NT2/D1 (cell line): ENCODE measurements around the gene PTPN14.

ENCODE experiments used
- DNase-seq: peaks from one replicate; pipeline ENCODE4 v3.0.0-alpha.2; 2011; ENCODE audit warnings: low read depth, low spot score
- H3K27me3 ChIP-seq: 2 replicates; pipeline ENCODE4 v1.6.0; 2011; ENCODE audit warnings: mild to moderate bottlenecking; ENCODE audit not compliant: insufficient read length, insufficient read depth
- H3K36me3 ChIP-seq: 2 replicates; pipeline ENCODE4 v1.6.1; 2011; ENCODE audit warnings: mild to moderate bottlenecking, low read length, mixed read lengths; ENCODE audit not compliant: insufficient read depth, insufficient read length
- H3K4me1 ChIP-seq: 2 replicates; pipeline ENCODE4 v1.5.1; 2011; ENCODE audit not compliant: insufficient read depth, insufficient read length
- H3K4me3 ChIP-seq: 2 replicates; pipeline ENCODE4 v1.5.1; 2011; ENCODE audit warnings: low read depth; ENCODE audit not compliant: insufficient read length
- H3K9ac ChIP-seq: 2 replicates; pipeline ENCODE4 v1.6.0; 2011; ENCODE audit warnings: low read depth; ENCODE audit not compliant: insufficient read length
- H3K9me3 ChIP-seq: 2 replicates; pipeline ENCODE4 v1.5.1; 2011; ENCODE audit warnings: mild to moderate bottlenecking, low read length; ENCODE audit not compliant: insufficient read depth
- SUZ12 ChIP-seq: IDR thresholded peaks from 2 replicates; pipeline ENCODE4 v1.6.1; 2011; ENCODE audit not compliant: insufficient read length, insufficient read depth; ENCODE audit errors: extremely low read depth
- YY1 ChIP-seq: IDR thresholded peaks from 2 replicates; pipeline ENCODE4 v1.6.1; 2011; ENCODE audit not compliant: insufficient read length, insufficient read depth
- ZNF274 ChIP-seq: IDR thresholded peaks from 2 replicates; pipeline ENCODE4 v1.6.1; 2011; ENCODE audit warnings: mild to moderate bottlenecking, low read depth, low read length

PTPN14 gene

DNA sequence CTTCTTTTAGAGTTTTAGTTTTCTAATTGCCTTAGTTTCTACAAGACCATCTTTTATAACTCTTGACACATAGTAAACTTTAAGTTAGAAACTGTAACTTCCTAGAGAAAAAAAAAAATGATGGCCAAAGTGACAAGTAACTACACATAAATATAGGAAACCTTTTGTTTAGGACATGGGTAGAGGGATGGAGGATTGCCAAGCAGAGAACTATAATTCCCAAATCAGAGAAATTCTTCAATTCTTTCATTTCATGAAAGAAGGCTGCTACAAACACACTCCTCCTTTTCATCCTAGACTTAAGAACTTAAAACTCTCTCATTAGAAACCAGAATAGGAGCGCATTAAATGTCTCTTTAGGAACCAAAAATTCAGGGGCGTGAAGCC, 125.0 kb downstream of the PTPN14 start:
- no peaks in the 10 kb centered on the region for H3K4me1 ChIP-seq
- no peaks in the 10 kb centered on the region for H3K27me3 ChIP-seq
- peaks cover 6% of the 10 kb centered on the region for H3K36me3 ChIP-seq
- no peak for DNase-seq
- no peaks in the 10 kb centered on the region for H3K9me3 ChIP-seq
- no peak overlapping the region for H3K9ac ChIP-seq
- H3K4me3 ChIP-seq = no peak overlapping the region
- TF ChIP-seq YY1 = no peak
- TF ChIP-seq ZNF274 = no peak
- TF ChIP-seq SUZ12 = no peak

DNA sequence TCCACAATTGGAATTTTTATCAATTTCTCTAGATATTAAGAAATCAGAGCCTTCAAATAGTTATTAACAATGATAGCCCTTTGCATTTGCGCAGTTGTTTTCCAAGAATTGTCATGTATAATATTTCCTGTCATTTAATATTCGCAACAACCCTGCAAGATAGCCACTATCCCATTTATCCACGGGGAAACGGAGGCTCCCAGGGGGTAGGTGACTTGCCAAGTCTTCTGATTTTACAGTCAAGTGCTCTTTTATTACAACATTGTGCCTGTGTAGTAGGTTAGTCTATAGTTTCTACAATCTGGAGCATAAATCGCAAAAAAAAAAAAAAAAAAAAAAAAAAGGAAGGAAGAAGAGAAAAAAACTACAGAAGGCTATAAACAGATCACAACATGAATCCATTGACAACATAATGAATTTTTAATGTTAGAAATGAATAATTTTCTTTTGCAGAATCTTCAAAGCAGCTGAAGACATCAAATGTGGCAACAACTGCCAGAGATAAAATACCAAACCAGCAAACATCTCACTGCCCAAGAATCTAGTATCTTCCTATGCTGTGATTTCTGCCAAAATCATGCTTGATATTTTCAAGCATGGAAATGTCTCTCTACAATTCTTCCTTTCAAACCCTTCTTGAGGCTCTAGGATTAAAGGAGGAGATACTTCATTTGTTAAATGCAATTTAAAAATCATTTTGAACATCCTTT, 125.5 kb downstream of the PTPN14 start:
- no peak overlapping the region for H3K9ac ChIP-seq
- no peaks in the 10 kb centered on the region for H3K9me3 ChIP-seq
- no peak overlapping the region for H3K4me3 ChIP-seq
- TF ChIP-seq YY1 (no peak), SUZ12 (no peak), ZNF274 (no peak)
- H3K4me1 ChIP-seq = no peaks in the 10 kb centered on the region
- DNase-seq = no peak
- H3K27me3 ChIP-seq = no peaks in the 10 kb centered on the region
- H3K36me3 ChIP-seq = peaks cover 6% of the 10 kb centered on the region

DNA sequence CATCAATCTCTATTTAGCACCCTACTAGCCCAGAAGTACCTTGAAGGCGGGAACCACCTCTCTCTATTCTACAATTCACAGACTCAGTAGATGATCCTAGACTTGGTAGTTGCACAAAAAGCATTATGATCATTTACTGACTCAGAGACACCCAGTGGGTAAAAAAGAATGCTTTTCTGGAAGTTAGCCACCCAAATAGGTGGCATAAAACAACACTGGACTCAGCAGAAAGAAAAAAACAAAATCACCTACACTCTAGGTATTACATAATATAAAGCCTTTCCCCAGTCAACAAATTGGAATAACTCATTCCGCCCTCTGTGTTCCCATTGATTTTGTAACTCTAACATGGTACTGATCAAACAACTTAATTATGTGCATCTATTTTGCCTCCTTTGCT, 126.3 kb downstream of the PTPN14 start:
- Histone ChIP-seq H3K9ac (no peak overlapping the region), H3K27me3 (no peaks in the 10 kb centered on the region), H3K9me3 (no peaks in the 10 kb centered on the region), H3K4me3 (no peak overlapping the region), H3K36me3 (peaks cover 5% of the 10 kb centered on the region), H3K4me1 (no peaks in the 10 kb centered on the region)
- no peak for DNase-seq
- TF ChIP-seq ZNF274 (no peak), YY1 (no peak), SUZ12 (no peak)

DNA sequence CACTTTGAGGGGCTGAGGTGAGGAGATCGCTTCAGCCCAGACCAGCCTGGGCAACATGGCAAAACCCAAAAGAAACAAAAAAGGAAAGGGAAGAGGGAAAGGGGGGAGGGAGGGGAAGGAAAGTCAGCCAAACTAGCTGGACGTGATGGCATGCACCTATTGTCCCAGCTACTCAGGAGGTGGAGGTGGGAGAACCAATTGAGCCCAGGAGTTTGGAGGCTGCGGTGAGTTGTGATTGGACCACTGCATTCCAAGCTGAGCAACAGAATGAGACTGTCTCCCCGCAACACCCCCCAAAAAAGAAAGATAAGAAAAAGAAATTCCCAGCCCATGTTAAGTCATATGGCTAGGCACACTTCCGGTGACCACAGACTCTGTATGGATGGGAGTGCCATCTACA, 128.4 kb downstream of the PTPN14 start:
- DNase-seq = no peak
- Histone ChIP-seq H3K4me1 (no peaks in the 10 kb centered on the region), H3K27me3 (no peaks in the 10 kb centered on the region), H3K9ac (no peak overlapping the region), H3K4me3 (no peak overlapping the region), H3K9me3 (no peaks in the 10 kb centered on the region), H3K36me3 (peaks cover 7% of the 10 kb centered on the region)
- TF ChIP-seq SUZ12 (no peak), ZNF274 (no peak), YY1 (no peak)

DNA sequence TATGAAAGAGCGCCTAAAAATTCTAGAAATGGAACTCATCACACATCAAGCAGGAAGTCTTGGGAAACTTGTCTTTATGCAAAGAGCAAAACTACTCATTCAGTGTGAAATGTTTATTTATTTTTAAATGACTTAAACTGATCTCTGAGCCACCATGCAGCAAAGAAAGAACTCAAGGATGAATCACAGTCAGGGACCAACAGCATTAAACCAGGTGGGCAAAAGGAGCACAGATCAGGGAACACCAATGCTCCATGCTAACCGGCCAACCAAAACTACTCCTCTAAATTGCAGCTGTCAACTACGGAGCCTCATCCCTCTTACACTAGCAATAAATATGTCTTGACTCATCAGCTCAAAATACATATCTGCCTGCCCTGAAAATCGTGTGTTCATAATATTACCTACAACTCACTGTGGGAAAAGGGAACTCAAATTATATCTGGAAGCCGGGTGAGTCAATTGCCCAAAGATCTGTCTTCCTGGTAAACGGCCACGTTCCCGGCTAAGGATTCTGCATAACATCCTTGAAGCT, 129.2 kb downstream of the PTPN14 start:
- Histone ChIP-seq H3K4me3 (no peak overlapping the region), H3K27me3 (no peaks in the 10 kb centered on the region), H3K9me3 (no peaks in the 10 kb centered on the region), H3K36me3 (peaks cover 11% of the 10 kb centered on the region), H3K4me1 (no peaks in the 10 kb centered on the region), H3K9ac (no peak overlapping the region)
- TF ChIP-seq ZNF274 (no peak), SUZ12 (no peak)
- no peak for DNase-seq

DNA sequence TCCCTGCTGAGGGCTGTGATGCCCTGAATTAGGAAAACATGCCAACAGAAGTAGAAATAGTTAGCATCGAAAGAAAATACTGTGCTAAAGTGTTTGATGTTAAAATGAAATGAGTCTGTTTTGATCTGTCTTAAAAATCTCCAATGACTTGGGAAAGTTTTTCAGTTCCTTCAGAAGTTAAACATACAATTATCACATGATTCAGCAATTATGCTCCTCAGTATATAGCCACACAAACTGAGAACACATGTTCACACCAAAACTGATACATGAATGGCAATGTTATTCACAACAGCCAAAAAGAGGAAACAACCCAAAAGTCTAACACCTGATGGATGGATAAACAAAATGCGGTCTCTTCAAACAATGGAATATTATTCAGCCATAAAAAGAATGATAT, 130.6 kb downstream of the PTPN14 start:
- H3K36me3 ChIP-seq = peaks cover 11% of the 10 kb centered on the region
- no peaks in the 10 kb centered on the region for H3K9me3 ChIP-seq
- DNase-seq = no peak
- H3K27me3 ChIP-seq = no peaks in the 10 kb centered on the region
- H3K4me1 ChIP-seq = no peaks in the 10 kb centered on the region
- TF ChIP-seq ZNF274 (no peak), YY1 (no peak), SUZ12 (no peak)
- H3K4me3 ChIP-seq = no peak overlapping the region
- H3K9ac ChIP-seq = no peak overlapping the region

DNA sequence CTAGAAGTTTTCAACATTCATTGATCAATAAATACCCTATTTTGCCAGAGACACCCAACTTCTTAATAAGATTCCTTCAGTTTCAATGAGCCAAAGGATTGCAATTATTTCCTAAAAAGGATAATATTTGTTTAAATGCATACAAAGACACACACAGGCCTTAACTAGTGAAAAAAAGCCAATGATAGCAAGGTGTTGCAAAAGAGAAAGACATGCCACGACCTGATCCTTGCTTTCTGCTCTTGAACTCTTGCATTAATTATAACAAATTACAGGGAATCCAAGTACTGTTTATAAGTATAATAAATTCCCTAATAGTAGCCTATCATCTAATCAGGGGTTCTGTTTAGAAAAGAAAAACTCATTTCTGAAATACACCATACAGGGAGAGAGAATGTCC, 131.1 kb downstream of the PTPN14 start:
- Histone ChIP-seq H3K4me3 (no peak overlapping the region), H3K27me3 (no peaks in the 10 kb centered on the region), H3K9me3 (no peaks in the 10 kb centered on the region), H3K36me3 (peaks cover 14% of the 10 kb centered on the region), H3K9ac (no peak overlapping the region), H3K4me1 (no peaks in the 10 kb centered on the region)
- TF ChIP-seq SUZ12 = no peak
- TF ChIP-seq ZNF274 = no peak
- no peak for TF ChIP-seq YY1
- DNase-seq = no peak

GRCh38 chr1:214419650-214420049, 131.8 kb downstream of the PTPN14 start:
- no peak for TF ChIP-seq YY1
- TF ChIP-seq ZNF274 = no peak
- TF ChIP-seq SUZ12 = no peak
- Histone ChIP-seq H3K9me3 (no peaks in the 10 kb centered on the region), H3K27me3 (no peaks in the 10 kb centered on the region), H3K36me3 (peaks cover 15% of the 10 kb centered on the region), H3K9ac (no peak overlapping the region), H3K4me3 (no peak overlapping the region), H3K4me1 (no peaks in the 10 kb centered on the region)
- no peak for DNase-seq
